Mesothelial cell of epicardium (in vitro differentiated cells): ENCODE measurements around the gene CFHR1. TPM values are rescaled to one million over a fixed set of nuclear protein-coding genes. Genes with fewer than 3 reads are reported as not detected.

ENCODE experiments used
- DNase-seq, 2 experiments: peaks; one replicate each; pipeline ENCODE4 v3.0.0; 2021; ENCODE audit warnings: low spot score in 2 of 2; ENCODE audit not compliant: unreplicated experiment in 2 of 2
- H3K27ac Mint-ChIP-seq: 2 replicates; pipeline ENCODE4 v1.8.0; 2021; ENCODE audit warnings: mixed read lengths
- H3K27me3 Mint-ChIP-seq: 2 replicates; pipeline ENCODE4 v1.8.0; 2021; ENCODE audit warnings: low read depth, mixed read lengths
- H3K36me3 Mint-ChIP-seq: 2 replicates; pipeline ENCODE4 v1.8.0; 2021; ENCODE audit warnings: mixed read lengths
- H3K4me1 Mint-ChIP-seq: 2 replicates; pipeline ENCODE4 v1.8.0; 2021; ENCODE audit warnings: mixed read lengths
- H3K4me3 Mint-ChIP-seq: 2 replicates; pipeline ENCODE4 v1.8.0; 2021; ENCODE audit warnings: mild to moderate bottlenecking, moderate library complexity, mixed read lengths
- H3K9me3 Mint-ChIP-seq: 2 replicates; pipeline ENCODE4 v1.8.0; 2021; ENCODE audit warnings: mixed read lengths
- CTCF ChIP-seq: fragments of 200-600 bp; sonication (generic); IDR thresholded peaks from one replicate; pipeline ENCODE4 v1.5.0; 2021; ENCODE audit warnings: antibody characterized with exemption; ENCODE audit not compliant: unreplicated experiment
- total RNA-seq: library from RNA; stranded (reverse); gene quantifications from 3 replicates; pipeline ENCODE4 v1.2.1, GENCODE V29; 2021

CFHR1 gene
- total RNA-seq, 1 donor from 2014 or later = not detected

GRCh38 chr1:196857188-196857587 lies 37.7 kb downstream of the CFHR1 start:
- H3K36me3 Mint-ChIP-seq = no peaks in the 10 kb centered on the region
- DNase-seq = no peak
- H3K27me3 Mint-ChIP-seq = no peaks in the 10 kb centered on the region
- TF ChIP-seq CTCF = no peak
- no peak overlapping the region for H3K27ac Mint-ChIP-seq
- H3K9me3 Mint-ChIP-seq = no peaks in the 10 kb centered on the region
- no peak overlapping the region for H3K4me3 Mint-ChIP-seq
- peaks cover 3% of the 10 kb centered on the region for H3K4me1 Mint-ChIP-seq

- Mint-ChIP-seq H3K27ac (no peak overlapping the region), H3K9me3 (no peaks in the 10 kb centered on the region), H3K4me3 (no peak overlapping the region), H3K27me3 (no peaks in the 10 kb centered on the region), H3K4me1 (peaks cover 3% of the 10 kb centered on the region), H3K36me3 (no peaks in the 10 kb centered on the region)
- no peak for DNase-seq
- no peak for TF ChIP-seq CTCF
These were observed 39.3 kb downstream of the CFHR1 start for GRCh38 chr1:196858811-196859210.

GRCh38 chr1:196860323-196860884 lies 40.9 kb downstream of the CFHR1 start:
- H3K27ac Mint-ChIP-seq = no peak overlapping the region
- H3K4me1 Mint-ChIP-seq = peaks cover 3% of the 10 kb centered on the region
- no peak overlapping the region for H3K4me3 Mint-ChIP-seq
- no peak for DNase-seq
- peaks cover 3% of the 10 kb centered on the region for H3K27me3 Mint-ChIP-seq
- H3K36me3 Mint-ChIP-seq = no peaks in the 10 kb centered on the region
- TF ChIP-seq CTCF = no peak
- H3K9me3 Mint-ChIP-seq = no peaks in the 10 kb centered on the region

- H3K4me1 Mint-ChIP-seq = peaks cover 3% of the 10 kb centered on the region
- no peak for DNase-seq
- H3K27me3 Mint-ChIP-seq = peaks cover 3% of the 10 kb centered on the region
- no peak for TF ChIP-seq CTCF
- no peak overlapping the region for H3K4me3 Mint-ChIP-seq
- no peaks in the 10 kb centered on the region for H3K9me3 Mint-ChIP-seq
- no peaks in the 10 kb centered on the region for H3K36me3 Mint-ChIP-seq
- no peak overlapping the region for H3K27ac Mint-ChIP-seq
These were observed 41.9 kb downstream of the CFHR1 start for GRCh38 chr1:196861429-196861828.

- TF ChIP-seq CTCF = no peak
- H3K27ac Mint-ChIP-seq = no peak overlapping the region
- no peaks in the 10 kb centered on the region for H3K9me3 Mint-ChIP-seq
- no peak for DNase-seq
- no peaks in the 10 kb centered on the region for H3K36me3 Mint-ChIP-seq
- no peaks in the 10 kb centered on the region for H3K4me1 Mint-ChIP-seq
- H3K4me3 Mint-ChIP-seq = no peak overlapping the region
- peaks cover 3% of the 10 kb centered on the region for H3K27me3 Mint-ChIP-seq
These were observed 47.4 kb downstream of the CFHR1 start for GRCh38 chr1:196866974-196867373.

GRCh38 chr1:196873385-196873784 lies 53.9 kb downstream of the CFHR1 start:
- Mint-ChIP-seq H3K9me3 (no peaks in the 10 kb centered on the region), H3K4me3 (no peak overlapping the region), H3K36me3 (no peaks in the 10 kb centered on the region), H3K27ac (no peak overlapping the region), H3K4me1 (peaks cover 2% of the 10 kb centered on the region), H3K27me3 (peaks cover 19% of the 10 kb centered on the region)
- DNase-seq = no peak
- TF ChIP-seq CTCF = no peak
